ENCODE measurements around the gene LRRC45.

The LRRC45 gene

GRCh38 chr17:82065638-82066303, 42.7 kb downstream of the LRRC45 start, which contains the start of gene DUS1L (continued):
- TF ChIP-seq, protein P1, sequence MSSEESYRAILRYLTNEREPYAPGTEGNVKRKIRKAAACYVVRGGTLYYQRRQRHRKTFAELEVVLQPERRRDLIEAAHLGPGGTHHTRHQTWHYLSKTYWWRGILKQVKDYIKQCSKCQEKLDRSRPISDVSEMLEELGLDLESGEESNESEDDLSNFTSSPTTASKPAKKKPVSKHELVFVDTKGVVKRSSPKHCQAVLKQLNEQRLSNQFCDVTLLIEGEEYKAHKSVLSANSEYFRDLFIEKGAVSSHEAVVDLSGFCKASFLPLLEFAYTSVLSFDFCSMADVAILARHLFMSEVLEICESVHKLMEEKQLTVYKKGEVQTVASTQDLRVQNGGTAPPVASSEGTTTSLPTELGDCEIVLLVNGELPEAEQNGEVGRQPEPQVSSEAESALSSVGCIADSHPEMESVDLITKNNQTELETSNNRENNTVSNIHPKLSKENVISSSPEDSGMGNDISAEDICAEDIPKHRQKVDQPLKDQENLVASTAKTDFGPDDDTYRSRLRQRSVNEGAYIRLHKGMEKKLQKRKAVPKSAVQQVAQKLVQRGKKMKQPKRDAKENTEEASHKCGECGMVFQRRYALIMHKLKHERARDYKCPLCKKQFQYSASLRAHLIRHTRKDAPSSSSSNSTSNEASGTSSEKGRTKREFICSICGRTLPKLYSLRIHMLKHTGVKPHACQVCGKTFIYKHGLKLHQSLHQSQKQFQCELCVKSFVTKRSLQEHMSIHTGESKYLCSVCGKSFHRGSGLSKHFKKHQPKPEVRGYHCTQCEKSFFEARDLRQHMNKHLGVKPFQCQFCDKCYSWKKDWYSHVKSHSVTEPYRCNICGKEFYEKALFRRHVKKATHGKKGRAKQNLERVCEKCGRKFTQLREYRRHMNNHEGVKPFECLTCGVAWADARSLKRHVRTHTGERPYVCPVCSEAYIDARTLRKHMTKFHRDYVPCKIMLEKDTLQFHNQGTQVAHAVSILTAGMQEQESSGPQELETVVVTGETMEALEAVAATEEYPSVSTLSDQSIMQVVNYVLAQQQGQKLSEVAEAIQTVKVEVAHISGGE (tag by site-specific recombination; conservative IDR thresholded peaks at IDR 0.05; ENCODE audit: low read depth), result peak; percentile 99
- peak; percentile 85 for TF ChIP-seq ZNF692 (tag by site-specific recombination; IDR thresholded peaks at IDR 0.05)
- 0 out of 2 replicates have a peak, but pooled peaks have one; percentile 63 for TF ChIP-seq ZNF221 (tag by site-specific recombination; IDR thresholded peaks at IDR 0.05; ENCODE audit: borderline replicate concordance)
- TF ChIP-seq PRDM1 (tag by site-specific recombination; IDR thresholded peaks at IDR 0.05), result no peak
- TF ChIP-seq, protein P2, sequence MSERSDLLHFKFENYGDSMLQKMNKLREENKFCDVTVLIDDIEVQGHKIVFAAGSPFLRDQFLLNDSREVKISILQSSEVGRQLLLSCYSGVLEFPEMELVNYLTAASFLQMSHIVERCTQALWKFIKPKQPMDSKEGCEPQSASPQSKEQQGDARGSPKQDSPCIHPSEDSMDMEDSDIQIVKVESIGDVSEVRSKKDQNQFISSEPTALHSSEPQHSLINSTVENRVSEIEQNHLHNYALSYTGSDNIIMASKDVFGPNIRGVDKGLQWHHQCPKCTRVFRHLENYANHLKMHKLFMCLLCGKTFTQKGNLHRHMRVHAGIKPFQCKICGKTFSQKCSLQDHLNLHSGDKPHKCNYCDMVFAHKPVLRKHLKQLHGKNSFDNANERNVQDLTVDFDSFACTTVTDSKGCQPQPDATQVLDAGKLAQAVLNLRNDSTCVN (tag by site-specific recombination; optimal IDR thresholded peaks at IDR 0.05), result peak; percentile 75
- no peak for TF ChIP-seq BCL6B (tag by site-specific recombination; IDR thresholded peaks at IDR 0.05)
- 0 out of 2 replicates have a peak, but pooled peaks have one; percentile 42 for TF ChIP-seq MYNN (tag by site-specific recombination; IDR thresholded peaks at IDR 0.05; ENCODE audit: borderline replicate concordance)
- TF ChIP-seq, protein P3, sequence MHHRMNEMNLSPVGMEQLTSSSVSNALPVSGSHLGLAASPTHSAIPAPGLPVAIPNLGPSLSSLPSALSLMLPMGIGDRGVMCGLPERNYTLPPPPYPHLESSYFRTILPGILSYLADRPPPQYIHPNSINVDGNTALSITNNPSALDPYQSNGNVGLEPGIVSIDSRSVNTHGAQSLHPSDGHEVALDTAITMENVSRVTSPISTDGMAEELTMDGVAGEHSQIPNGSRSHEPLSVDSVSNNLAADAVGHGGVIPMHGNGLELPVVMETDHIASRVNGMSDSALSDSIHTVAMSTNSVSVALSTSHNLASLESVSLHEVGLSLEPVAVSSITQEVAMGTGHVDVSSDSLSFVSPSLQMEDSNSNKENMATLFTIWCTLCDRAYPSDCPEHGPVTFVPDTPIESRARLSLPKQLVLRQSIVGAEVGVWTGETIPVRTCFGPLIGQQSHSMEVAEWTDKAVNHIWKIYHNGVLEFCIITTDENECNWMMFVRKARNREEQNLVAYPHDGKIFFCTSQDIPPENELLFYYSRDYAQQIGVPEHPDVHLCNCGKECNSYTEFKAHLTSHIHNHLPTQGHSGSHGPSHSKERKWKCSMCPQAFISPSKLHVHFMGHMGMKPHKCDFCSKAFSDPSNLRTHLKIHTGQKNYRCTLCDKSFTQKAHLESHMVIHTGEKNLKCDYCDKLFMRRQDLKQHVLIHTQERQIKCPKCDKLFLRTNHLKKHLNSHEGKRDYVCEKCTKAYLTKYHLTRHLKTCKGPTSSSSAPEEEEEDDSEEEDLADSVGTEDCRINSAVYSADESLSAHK (tag by site-specific recombination; IDR thresholded peaks at IDR 0.05), result peak; percentile 64
- TF ChIP-seq RBAK (tag by site-specific recombination; IDR thresholded peaks at IDR 0.05), result no peak
- TF ChIP-seq ZNF792 (tag by site-specific recombination; IDR thresholded peaks at IDR 0.05), result peak; percentile 68; the same call in 1 of the 2 replicates
- TF ChIP-seq ZNF768 (tag by site-specific recombination; IDR thresholded peaks at IDR 0.05), result no peak
- TF ChIP-seq ZNF398 (tag by site-specific recombination; IDR thresholded peaks at IDR 0.05), result peak; percentile 38; the same call in 1 of the 2 replicates
- TF ChIP-seq ATF2 (tag by site-specific recombination; IDR thresholded peaks at IDR 0.05; ENCODE audit: low read depth), result no peak
- no peak for TF ChIP-seq ZNF521 (tag by site-specific recombination; IDR thresholded peaks at IDR 0.05)
- TF ChIP-seq, protein P4, sequence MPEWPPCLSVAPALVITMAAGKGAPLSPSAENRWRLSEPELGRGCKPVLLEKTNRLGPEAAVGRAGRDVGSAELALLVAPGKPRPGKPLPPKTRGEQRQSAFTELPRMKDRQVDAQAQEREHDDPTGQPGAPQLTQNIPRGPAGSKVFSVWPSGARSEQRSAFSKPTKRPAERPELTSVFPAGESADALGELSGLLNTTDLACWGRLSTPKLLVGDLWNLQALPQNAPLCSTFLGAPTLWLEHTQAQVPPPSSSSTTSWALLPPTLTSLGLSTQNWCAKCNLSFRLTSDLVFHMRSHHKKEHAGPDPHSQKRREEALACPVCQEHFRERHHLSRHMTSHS (tag by site-specific recombination; IDR thresholded peaks at IDR 0.05), result no peak
- 0 out of 2 replicates have a peak, but pooled peaks have one; percentile 54 for TF ChIP-seq ZNF302 (tag by site-specific recombination; IDR thresholded peaks at IDR 0.05; ENCODE audit: low read depth)
- TF ChIP-seq, protein P5, sequence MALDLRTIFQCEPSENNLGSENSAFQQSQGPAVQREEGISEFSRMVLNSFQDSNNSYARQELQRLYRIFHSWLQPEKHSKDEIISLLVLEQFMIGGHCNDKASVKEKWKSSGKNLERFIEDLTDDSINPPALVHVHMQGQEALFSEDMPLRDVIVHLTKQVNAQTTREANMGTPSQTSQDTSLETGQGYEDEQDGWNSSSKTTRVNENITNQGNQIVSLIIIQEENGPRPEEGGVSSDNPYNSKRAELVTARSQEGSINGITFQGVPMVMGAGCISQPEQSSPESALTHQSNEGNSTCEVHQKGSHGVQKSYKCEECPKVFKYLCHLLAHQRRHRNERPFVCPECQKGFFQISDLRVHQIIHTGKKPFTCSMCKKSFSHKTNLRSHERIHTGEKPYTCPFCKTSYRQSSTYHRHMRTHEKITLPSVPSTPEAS (tag by site-specific recombination; IDR thresholded peaks at IDR 0.05), result peak; percentile 44; the same call in 1 of the 2 replicates
- TF ChIP-seq, protein P6, sequence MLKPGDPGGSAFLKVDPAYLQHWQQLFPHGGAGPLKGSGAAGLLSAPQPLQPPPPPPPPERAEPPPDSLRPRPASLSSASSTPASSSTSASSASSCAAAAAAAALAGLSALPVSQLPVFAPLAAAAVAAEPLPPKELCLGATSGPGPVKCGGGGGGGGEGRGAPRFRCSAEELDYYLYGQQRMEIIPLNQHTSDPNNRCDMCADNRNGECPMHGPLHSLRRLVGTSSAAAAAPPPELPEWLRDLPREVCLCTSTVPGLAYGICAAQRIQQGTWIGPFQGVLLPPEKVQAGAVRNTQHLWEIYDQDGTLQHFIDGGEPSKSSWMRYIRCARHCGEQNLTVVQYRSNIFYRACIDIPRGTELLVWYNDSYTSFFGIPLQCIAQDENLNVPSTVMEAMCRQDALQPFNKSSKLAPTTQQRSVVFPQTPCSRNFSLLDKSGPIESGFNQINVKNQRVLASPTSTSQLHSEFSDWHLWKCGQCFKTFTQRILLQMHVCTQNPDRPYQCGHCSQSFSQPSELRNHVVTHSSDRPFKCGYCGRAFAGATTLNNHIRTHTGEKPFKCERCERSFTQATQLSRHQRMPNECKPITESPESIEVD (tag by site-specific recombination; IDR thresholded peaks at IDR 0.05), result no peak
- TF ChIP-seq ZSCAN23 (tag by site-specific recombination; IDR thresholded peaks at IDR 0.05), result 0 out of 2 replicates have a peak, but pooled peaks have one; percentile 42

Measured in HEK293 (cell line).